GM20431 (cell line): ENCODE results near the gene LGALS9.
"Not testable (repeated sequence)": the region's sequence is repeated elsewhere in the genome, so short reads cannot be mapped to it uniquely, and the experiment has no call there.

Experiments
- in situ Hi-C: fragments of 300-500 bp; cut with MseI, MboI; formaldehyde crosslinking; loops from one replicate; pipeline ENCODE4 v1.15.0; 2020; ENCODE audit warnings: low sequenced_read_pairs; ENCODE audit not compliant: unreplicated experiment

LGALS9 gene

DNA sequence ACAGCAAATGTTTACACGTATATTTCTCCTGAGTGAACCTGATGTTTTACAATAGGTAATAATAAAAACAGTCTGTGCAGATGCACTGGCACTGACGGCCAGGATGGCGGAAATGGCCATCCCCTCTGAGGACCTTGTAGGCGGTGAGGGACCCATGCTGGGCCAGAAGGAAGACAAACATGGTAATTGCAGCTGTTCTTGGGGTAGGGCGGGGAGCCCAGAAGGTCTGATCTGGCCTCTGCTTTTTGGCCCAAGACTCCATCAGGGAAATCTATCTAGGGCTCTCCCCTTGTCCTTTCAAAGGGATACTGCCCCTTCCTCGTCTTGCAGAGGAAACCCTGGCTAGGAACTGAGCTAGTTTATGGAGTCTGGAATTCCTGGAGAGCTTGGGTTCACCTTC is 7.4 kb upstream of the LGALS9 start:
- in situ Hi-C loops = no loop called here

DNA sequence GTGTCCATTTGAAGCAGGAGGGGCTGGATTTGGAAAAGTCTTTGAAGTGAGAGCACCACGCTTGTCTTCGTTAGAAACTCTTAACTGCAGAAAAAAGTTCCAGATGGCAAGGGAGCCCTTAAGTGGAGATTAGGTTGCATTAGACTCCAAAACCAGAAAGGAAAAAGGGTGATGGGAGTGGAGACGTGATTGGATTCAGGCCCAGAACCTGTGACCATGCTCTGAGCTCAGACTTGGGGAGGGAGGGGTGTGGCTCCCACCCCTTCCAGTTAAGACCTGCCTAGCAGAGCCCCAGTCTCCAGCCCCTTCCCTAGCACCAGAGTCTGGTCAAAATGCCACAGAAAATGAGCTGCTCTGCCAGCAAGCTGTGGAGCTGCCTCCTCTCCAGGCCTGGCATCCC is 6.4 kb upstream of the LGALS9 start:
- in situ Hi-C loops = no loop called here

DNA sequence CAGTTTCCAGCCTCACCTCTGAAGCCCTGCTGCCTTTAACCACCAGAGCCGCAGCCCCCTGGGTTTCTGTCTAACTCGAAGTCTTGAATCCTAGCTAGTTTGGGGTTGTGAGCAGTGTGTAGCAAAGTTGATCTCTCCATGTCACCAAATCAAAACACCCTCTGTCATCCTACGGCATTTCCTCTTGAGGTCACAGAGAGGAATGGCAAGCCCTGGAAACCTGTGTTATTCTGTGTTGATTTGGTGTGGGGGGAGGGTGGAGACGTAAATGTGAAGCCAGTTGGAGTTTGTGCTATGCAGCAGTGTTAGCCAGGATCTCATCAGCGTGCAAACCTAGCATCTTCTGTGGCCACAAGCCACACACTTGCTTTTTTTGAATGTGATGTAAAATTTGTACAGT is 5.1 kb upstream of the LGALS9 start:
- in situ Hi-C loops = no loop called here

DNA sequence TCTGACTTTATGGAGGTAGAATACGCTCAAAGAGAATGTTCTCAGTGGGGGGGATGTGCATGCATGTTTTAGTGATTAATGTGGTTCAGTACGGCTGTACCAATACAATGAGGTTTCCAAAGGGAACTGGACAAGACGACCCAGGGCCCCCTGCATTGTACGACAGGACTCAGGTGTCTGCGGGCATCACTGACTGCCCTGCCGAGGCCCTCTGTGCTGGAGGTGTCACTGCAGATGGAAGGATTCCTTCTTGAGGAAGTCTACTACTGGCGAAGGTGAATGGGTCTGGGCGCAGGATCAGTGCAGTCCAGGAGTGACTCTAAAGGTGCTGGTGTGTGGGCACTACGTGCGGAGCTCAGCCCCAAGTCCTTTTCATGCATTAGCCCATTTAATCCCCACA is 3.5 kb upstream of the LGALS9 start:
- in situ Hi-C loops = no loop called here

DNA sequence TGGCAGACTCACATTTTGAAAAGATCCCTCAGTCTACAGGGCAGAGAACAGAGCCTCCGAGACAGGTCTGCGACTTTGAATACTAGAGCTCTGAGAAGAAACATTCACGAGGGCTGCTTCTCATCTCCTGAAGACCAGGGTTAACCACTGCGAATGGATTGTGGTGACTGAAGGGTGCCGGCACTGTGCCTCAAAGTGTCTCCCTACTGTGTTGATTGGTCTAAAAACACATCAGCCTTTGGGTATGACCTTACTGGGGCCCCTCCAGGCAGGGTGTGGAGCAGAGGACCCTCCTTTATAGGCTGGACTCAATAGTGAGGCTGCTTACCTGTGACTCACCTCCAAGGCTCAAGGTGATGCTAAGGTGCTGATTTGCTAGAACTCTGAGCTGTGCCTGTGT is 2.6 kb upstream of the LGALS9 start:
- in situ Hi-C loops = no loop called here

DNA sequence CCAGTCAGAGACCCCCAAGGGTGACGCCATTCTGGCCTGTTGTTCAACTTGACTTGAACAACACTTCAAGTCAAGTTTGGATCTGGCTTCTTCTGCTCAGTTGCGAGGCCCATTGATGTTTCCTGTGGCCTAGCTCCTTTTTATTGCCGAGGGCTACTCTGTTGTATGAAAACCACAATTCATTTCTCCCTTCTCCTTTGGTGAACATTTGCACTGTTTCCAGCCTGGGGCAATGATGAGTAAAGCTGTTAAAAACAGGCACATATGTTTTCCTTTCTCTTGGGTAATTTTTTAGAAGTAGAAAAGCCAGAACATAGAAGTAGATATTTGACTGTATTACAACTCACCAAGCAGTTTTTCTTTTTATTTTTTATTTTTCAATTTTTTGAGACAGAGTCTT is 1.7 kb upstream of the LGALS9 start:
- in situ Hi-C loops = not testable (repeated sequence)

DNA sequence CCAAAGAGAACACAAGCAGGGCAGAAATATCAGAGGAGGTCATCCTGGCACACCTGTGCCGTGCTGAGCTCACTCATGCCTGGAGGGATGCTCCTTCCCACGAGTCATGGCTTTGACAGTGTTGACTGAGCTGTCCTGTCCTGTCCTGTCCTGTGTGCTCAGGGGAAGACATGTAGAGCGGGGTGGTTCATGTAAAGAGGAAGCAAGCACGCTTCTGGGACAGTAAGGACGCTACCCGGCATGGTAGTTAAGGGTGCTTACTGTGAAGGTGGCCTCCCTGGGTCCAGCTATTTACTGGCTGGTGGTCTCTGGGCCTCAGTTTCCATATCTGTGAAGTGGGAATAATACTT is 398 bp downstream of the LGALS9 start:
- in situ Hi-C loops = no loop called here

DNA sequence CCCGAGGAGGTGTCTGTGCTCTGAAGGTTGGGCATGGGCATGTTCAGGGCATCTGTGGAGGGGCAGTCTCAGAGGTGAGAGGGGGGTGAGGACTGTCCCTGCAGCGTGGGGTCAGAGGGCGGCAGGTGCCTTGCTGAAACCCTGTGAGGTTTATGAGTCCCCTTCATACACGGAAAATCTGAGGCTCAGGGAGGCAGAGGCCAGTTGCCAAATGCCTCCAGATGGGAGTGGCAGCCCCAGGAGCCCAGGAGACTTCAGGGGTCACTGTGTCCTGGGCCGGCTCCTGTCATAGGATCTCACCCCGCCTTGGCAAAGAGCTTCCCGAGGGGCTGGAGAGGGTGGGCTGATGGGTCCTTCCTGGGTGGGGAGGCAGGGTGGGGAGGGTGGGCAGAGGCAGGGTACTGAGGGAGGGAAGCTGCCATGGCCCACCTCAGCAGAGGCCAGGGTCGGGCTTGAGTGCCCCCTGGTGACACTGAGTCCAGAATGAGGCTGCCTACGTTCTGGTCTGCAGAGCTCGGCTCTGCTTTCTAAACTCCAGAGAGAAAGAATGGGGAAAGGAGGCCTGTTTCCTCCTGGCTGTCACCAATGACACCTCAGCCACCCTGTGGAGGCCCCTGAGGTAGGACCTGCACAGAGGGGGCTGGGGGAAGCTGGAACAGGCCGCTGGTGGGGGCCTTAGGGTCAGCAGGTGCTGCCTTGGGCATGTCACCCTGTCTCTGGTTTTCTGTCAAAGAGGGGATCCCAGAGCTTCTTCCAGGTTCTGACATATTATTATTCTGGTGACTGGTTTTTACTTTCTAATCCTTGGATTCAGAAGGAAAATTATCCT is 1.1 kb downstream of the LGALS9 start:
- in situ Hi-C loops = no loop called here

DNA sequence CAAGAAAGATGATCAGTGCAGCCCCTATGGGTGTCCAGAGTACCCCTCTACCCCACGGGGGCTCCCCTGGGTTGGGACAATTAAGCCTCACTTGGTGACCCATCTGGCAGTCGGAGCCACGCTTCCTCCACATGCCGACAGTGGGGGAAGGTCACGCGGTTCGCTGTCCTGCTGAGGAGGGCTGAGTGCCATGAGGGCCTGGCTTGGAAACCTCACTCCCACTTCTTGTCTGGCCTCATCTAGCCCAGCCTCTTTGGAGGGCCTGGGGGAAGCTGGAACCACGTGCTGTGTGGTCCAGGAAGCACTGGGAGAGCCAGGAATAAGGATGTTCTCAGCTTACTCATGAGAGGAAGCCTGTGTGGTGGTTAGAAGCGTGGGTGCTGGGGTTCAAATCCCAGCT is 1.8 kb downstream of the LGALS9 start:
- in situ Hi-C loops = not testable (repeated sequence)

DNA sequence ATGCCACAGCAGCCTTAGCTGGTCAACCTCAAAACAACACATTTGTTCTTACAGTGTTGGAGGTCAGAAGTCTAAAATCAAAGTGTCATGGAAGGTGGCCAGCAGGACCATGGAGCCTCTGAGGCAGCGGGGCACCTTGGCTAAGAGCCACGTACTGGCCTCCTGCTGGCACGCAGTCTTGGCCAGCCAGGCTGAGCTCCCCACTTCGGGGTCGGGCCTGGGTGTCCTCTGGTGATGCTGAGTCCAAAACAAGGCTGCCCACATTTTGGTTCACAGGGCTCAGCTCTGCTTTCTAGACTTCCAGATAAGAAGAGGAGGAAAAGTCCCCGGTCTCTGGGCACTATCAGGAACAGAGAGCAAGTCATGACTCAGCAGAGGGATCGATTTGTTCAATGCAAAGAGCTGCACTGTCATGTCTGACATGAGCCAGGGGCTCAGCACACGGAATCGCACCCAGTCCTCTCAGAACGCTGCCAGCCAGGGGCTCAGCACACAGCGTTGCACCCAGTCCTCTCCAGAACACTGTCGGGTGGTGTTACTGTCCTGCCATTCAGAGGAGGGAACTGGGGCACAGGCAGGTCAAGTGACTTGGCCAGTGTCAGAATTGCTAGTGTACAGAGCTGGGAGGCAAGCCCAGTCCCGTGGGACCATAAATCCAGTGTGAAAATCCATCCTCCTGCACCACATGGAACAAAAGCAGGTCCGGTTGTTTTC is 2.5 kb downstream of the LGALS9 start:
- in situ Hi-C loops = no loop called here

DNA sequence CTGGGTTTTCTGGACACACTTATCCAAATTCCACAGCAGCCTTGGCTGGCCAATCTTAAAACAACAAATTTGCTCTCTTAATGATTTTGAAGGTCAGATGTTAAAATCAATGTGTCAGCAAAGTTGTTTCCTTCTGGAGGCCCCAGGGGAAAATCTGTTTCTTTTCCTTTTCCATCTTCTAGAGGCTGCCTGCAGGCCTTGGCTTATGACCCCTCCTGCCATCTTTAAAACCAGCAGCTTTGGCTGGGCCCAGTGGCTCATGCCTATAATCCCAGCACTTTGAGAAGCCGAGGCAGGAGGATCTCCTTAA is 3.0 kb downstream of the LGALS9 start:
- in situ Hi-C loops = no loop called here

DNA sequence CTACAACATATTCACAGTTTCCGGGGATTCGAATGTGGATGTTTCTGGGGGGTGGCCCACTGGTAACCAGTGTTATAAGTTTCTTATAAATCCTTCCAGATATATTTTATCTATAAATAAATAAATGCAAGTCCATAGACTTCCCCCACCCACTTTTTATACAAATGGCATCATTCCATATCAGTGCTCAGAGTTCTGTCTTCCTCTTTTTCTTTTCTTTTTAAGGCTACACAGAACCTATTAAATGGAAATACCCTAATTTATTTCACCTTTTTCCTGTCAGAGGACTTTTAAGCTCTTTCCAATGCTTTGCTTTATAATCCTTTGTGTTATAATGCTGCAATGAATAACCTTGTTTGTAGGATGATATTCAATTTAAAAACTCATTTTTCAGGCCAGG is 3.8 kb downstream of the LGALS9 start:
- in situ Hi-C loops = no loop called here

DNA sequence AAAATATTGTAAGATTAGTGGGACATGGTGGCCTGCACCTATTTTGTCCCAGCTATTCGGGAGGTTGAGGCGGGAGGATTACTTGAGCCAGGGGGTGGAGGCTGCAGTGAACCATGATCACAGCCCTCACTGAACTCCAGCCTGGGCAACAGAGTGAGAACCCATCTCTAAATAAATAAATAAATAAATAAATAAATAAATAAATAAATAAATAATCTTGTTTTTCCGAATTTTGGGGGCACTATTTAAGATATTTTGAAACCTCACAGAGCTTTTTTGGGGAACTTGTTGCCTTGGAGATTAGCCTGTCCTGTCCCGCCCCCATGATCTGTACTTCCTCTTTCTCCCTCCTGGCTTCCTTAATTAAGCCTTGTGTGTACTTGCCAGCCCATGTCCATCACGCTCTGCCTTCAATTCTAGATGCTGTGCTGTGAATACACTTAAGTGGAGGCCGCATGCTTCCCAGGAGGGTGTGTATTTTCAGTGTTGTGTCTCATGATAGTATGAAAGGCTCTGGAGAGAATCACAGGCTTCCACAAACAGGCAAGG is 4.4 kb downstream of the LGALS9 start:
- in situ Hi-C loops = no loop called here

DNA sequence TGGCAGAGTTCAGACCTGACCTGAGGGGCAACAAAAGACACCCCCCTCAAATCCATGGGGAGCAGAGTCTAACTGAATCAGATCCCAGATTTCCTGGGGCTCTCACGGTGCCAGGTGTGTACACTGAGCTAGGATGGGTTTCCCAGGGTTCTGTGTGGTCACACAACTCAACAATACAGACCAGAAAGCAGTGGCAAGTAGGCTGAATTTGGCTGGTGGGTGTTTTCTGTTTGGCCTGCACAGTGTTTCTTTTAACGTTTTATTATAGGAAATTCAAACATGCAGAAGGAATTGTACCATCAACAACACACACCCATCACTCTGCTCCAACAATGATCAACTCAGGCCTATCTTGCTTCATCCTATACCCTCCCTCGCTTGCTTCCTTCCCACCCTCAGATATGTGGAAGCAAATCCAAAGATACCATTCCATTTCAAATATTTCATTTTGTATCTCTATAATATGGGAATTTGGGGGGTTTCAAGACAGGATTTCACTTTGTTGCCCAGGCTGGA is 5.1 kb downstream of the LGALS9 start:
- in situ Hi-C loops = not testable (repeated sequence)

DNA sequence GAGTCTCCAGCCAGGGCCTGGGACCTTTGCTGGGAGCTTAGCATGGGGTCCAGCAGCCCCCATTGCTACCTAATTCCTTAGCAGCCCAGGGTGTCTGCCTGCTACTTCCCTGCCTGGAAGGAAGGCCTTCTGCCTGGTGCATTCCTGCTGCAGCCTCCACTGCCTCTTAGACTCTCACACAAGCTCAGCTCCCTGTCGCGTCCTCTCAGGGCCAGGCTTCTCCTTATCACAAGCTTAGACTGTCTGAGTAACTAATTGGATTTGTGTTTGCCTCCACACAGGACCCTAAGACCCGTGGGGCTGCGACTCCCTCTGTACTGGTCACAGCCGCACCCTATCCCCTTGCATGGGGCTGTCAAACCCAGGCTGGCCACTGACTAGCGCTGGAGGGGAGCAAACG is 6.8 kb downstream of the LGALS9 start:
- in situ Hi-C loops = not testable (repeated sequence)

DNA sequence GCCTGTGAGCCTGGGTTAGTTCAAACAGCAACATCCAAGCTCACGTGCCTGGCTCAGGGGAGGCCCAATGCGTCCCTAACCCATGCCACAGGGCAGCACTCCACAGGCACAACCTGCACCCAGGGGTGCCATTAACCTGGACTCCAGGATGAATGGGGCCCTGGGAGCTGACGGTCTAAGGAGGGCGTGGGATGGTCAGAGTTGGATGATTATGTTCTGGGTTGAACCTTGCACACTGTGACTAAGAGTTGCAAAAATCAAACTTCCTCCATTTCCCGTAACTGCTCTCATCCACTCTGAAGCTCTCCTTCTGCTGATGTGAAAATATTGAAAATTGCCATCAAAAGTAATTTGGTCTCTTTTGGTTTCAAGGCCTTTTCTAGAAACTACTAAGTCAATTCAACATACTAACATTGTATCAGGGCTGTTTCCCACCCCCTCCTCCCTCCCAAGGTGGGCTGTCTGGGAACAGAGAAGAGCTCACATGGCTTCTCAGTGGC is 7.5 kb downstream of the LGALS9 start:
- in situ Hi-C loops = not testable (repeated sequence)

DNA sequence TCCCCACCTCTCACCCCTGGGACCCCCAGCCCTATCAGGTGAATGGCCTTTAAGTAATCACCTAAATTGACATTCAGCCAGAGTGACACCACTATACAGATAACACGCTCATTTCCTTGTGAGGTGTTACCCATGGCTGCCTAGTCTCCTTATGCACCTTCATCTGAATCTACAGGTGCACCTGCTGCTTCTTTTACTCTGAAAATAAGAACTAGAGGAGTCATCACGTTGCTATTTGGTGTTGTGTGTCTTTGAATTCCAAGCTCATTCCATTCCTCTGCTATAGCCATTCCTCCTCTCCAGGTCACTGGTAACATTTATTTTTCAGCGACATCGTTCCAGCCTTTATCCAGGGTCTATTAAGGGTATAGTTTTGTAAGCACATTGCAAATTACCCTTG is 9.8 kb downstream of the LGALS9 start:
- in situ Hi-C loops = no loop called here

DNA sequence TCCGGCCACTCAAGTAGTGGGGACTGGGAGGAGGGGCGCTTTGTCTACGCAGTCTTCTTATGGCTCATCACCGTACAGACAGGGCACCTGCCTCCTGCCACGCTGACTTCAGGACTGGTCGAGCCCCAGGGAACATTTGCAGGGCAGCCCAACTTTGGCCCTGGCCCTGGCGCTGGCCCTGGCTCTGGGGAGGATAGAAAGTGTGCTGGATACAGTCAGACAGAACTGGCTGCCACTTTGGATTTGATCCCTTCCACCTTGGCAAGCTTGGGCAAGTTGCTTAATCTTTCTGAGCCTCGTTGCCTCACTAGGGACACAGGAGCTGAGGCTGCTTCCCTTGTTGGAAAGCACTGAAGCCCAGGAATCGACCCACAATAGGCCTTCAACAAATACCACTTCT is 13.6 kb downstream of the LGALS9 start:
- in situ Hi-C loops = no loop called here

DNA sequence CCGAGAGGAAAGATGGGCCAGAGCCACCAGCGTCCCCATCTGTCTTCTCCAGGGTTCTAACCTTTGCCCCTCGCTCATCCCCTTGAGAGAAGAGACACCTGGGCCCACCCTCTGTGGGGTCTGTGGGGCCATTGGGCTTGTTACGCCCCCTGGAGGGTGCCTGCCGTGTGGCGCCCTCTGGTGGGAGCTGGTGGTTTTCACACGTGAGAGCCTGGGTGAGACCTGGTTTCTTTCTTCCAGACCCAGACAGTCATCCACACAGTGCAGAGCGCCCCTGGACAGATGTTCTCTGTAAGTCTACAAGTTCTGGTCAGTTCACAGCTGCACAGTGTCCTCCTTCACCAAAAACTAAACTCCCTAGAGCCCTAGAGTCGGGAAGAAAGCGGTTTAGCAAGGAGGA is 14.6 kb downstream of the LGALS9 start:
- in situ Hi-C loops = not testable (repeated sequence)

DNA sequence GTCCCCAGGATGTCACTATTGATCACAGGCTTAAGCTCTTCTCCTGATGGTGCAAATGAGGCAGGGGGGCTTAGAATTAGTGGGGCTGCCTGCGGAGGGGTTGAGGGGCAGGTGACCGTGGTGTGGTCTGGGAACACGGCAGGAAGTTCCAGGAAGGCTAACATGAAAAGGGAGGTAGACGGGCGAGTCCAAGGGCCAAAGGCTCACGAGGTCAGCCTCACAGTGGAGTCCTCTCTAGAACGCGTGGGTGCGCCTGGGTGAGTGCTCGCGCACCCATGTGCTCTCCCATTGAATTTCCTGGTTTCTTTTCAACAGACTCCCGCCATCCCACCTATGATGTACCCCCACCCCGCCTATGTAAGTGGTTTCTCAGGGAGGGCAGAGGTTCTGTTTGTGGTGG is 15.2 kb downstream of the LGALS9 start:
- in situ Hi-C loops = no loop called here

DNA sequence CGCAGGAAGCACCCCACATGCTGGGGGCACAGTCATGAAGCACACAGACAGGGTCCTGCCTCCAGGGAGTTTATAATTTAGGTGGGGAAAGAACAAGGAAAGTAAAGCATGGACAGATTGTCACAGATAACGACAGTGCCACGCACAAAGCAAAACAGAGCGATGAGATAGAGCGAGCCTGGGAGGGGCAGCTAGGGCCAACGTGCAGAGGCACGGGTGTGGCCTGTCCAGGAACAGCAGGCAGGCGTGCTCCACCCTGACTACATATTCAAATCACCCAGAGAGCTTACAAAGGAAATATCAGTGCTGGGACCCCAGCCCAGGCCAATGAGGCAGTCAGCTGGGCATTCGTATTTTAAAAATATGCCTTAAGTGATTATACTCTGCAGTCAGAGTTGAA is 16.8 kb downstream of the LGALS9 start:
- in situ Hi-C loops = no loop called here
